H1 (cell line): ENCODE results near the gene BTBD7. TPM values are rescaled to one million over a fixed set of nuclear protein-coding genes. Genes with fewer than 3 reads are reported as not detected.

ENCODE experiments used
- CREB1 ChIP-seq: IDR thresholded peaks from 2 replicates; pipeline ENCODE4 v1.6.1; 2012; ENCODE audit warnings: inconsistent platforms
- CTCF ChIP-seq, 3 experiments: IDR thresholded peaks; 1 replicate in 2 of 3; 2 replicates in 1 of 3; pipeline versions ENCODE4 v1.5.1 to v1.6.1; 2011; ENCODE audit warnings: low read length in 3 of 3, mild to moderate bottlenecking in 3 of 3, inconsistent platforms in 2 of 3, low read depth in 1 of 3, moderate library complexity in 1 of 3; ENCODE audit not compliant: insufficient read depth in 1 of 3; ENCODE audit errors: control extremely low read depth in 1 of 3
- EGR1 ChIP-seq: IDR thresholded peaks from 2 replicates; pipeline ENCODE4 v1.6.1; 2011; ENCODE audit warnings: low read depth, low read length, borderline replicate concordance
- POLR2A ChIP-seq, 2 experiments: IDR thresholded peaks; 1 replicate in 1 of 2; 2 replicates in 1 of 2; pipeline ENCODE4 v1.6.1; 2011; ENCODE audit warnings: low read depth in 2 of 2, low read length in 2 of 2, mild to moderate bottlenecking in 2 of 2; ENCODE audit errors: control extremely low read depth in 1 of 2
- TAF1 ChIP-seq: IDR thresholded peaks from 2 replicates; pipeline ENCODE4 v1.6.1; 2011; ENCODE audit warnings: mild to moderate bottlenecking, low read depth, low read length
- USF2 ChIP-seq: IDR thresholded peaks from 2 replicates; pipeline ENCODE4 v1.6.1; 2011; ENCODE audit warnings: low read length, improper control_type of control experiment
- polyA plus RNA-seq, 7 experiments: library from polyadenylated mRNA; depleted of rRNA in 3 of 7; stranded (reverse) in 5 of 7; unstranded in 2 of 7; fragments of >200 nt in 5 of 7; fragments of 200-250 nt in 2 of 7; gene quantifications; 1 replicate in 5 of 7; 2 replicates in 1 of 7; 4 replicates in 1 of 7; pipeline versions ENCODE4 v1.2.1 to v1.2.3, GENCODE V29; 2011 to 2013; ENCODE audit warnings: missing spikeins in 2 of 7, mixed read lengths in 2 of 7
- total RNA-seq: library from RNA; stranded (reverse); fragmentation: NEBNext Ultra II Directional; extraction: Animal tissue kit (Norgen Biotek cat#: 25700); gene quantifications from 2 replicates; pipeline ENCODE4 v1.2.1, GENCODE V29; 2021

The BTBD7 gene
- total and polyA plus RNA-seq, 2 of the 8 experiments (the other 6 are each of a cell fraction or from before 2014, with no cell fraction given), result 12.1 to 46.1 TPM

DNA sequence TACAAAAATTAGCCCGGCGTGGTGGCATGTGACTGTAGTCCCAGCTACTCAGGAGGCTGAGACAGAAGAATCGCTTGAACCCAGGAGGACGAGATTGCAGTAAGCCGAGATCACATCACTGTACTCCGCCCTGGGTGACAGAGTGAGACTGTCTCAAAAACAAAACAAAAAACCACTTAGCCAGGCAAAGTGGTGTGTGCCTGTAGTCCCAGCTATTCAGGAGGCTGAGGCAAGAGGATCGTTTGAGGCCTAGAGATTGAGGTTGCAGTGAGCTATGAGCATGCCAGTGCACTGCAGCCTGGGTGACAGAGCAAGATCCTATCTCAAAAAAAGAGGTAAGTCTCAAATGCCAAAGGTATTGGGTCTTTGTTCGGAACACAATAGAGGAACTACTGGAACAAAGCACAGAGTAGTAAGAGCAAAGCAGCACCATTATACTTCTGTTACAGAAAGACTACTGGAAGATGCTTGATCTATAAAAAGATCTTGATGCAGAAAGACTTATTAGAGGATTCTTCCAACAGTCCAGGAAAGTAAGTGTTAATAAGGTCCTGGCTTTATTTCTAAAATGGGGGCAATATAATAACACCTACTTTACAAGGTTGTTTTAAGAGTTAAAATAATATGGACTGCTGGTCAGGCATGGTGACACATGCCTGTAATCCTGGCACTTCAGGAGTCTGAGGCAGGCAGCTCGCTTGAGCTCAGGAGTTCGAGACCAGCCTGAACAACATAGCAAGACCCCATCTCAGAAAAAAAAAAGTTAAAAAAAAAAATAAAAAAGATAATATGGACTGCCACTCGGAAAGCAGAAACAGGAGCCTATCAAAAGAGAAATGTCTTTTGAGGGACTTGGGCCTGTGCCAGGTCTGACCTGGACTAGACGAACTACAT is 29.9 kb downstream of the BTBD7 start (continued):
- TF ChIP-seq CREB1 (no peak), EGR1 (no peak), POLR2A (IDR thresholded peaks at IDR 0.05; ENCODE audit: control extremely low read depth in 1 of 2, low read depth in 2 of 2, low read length in 2 of 2) (no peak), USF2 (no peak), CTCF (IDR thresholded peaks at IDR 0.05; ENCODE audit: control extremely low read depth in 1 of 3, insufficient read depth in 1 of 3, low read depth in 1 of 3, low read length in 3 of 3) (no peak), TAF1 (no peak)
